Caco-2 (cell line): ENCODE results near the gene EMC1. TPM values are rescaled to one million over a fixed set of nuclear protein-coding genes. Genes with fewer than 3 reads are reported as not detected.

Experiments used
- BruUV-seq: library from RNA; stranded (reverse); fragments of 400-500 nt; replicated peaks from 2 replicates; lab custom pipeline; 2021; lab: Mats Ljungman, UMichigan
- CTCF ChIA-PET: fragments of 300-600 bp; sonication (Branson Sonifier 250); formaldehyde crosslinking; loops from one replicate; lab custom pipeline; 2022; ENCODE audit warnings: antibody characterized with exemption; lab: Charles Lee
- POLR2A ChIA-PET: fragments of 300-600 bp; sonication (Branson Sonifier 250); formaldehyde crosslinking; loops from one replicate; lab custom pipeline; 2022; ENCODE audit warnings: antibody characterized with exemption; lab: Charles Lee
- DNase-seq, 2 experiments: peaks; one replicate each; pipeline versions ENCODE4 v3.0.0 to v3.0.0-alpha.2; 2020 to 2022
- H3K27me3 ChIP-seq: replicated peaks from 2 replicates; pipeline ENCODE4 v1.6.0; 2011; ENCODE audit warnings: low read length; ENCODE audit not compliant: control insufficient read depth, insufficient read depth
- H3K36me3 ChIP-seq: 2 replicates; pipeline ENCODE4 v1.5.1; 2011; ENCODE audit warnings: low read length; ENCODE audit not compliant: control insufficient read depth, insufficient read depth
- H3K4me1 ChIP-seq: fragments of 250-450 bp; sonication (Bioruptor Pico); 2 replicates; pipeline ENCODE4 v1.5.1; 2020; ENCODE audit warnings: mild to moderate bottlenecking
- H3K4me3 ChIP-seq: 2 replicates; pipeline ENCODE4 v1.5.1; 2011; ENCODE audit warnings: low read depth, mild to moderate bottlenecking, control low read depth, low read length
- H3K9me3 ChIP-seq: fragments of 250-450 bp; sonication (Bioruptor Pico); 2 replicates; pipeline ENCODE4 v1.5.1; 2020; ENCODE audit warnings: mild to moderate bottlenecking, moderate library complexity
- H3K27ac Mint-ChIP-seq: one replicate; pipeline ENCODE4 v1.8.0; 2022; ENCODE audit warnings: mixed read lengths; ENCODE audit not compliant: unreplicated experiment
- H3K27me3 Mint-ChIP-seq: one replicate; pipeline ENCODE4 v1.8.0; 2022; ENCODE audit warnings: mixed read lengths; ENCODE audit not compliant: insufficient read depth, unreplicated experiment
- H3K36me3 Mint-ChIP-seq: one replicate; pipeline ENCODE4 v1.8.0; 2022; ENCODE audit warnings: mild to moderate bottlenecking, mixed read lengths; ENCODE audit not compliant: insufficient read depth, unreplicated experiment
- H3K4me1 Mint-ChIP-seq: one replicate; pipeline ENCODE4 v1.8.0; 2022; ENCODE audit warnings: low read depth, mixed read lengths; ENCODE audit not compliant: unreplicated experiment
- H3K4me3 Mint-ChIP-seq: one replicate; pipeline ENCODE4 v1.8.0; 2022; ENCODE audit warnings: mild to moderate bottlenecking, moderate library complexity, mixed read lengths; ENCODE audit not compliant: unreplicated experiment
- H3K9me3 Mint-ChIP-seq: one replicate; pipeline ENCODE4 v1.8.0; 2022; ENCODE audit warnings: mixed read lengths; ENCODE audit not compliant: unreplicated experiment
- CTCF ChIP-seq, 2 experiments: fragments of 200-600 bp in 1 of 2; IDR thresholded peaks; 1 replicate in 1 of 2; 2 replicates in 1 of 2; pipeline versions ENCODE4 v1.5.1 to v1.8.0; 2011 to 2022; ENCODE audit warnings: antibody characterized with exemption in 1 of 2, control low read depth in 1 of 2, inconsistent platforms in 1 of 2, low read depth in 1 of 2, low read length in 1 of 2, mild to moderate bottlenecking in 1 of 2, moderate library complexity in 1 of 2; ENCODE audit not compliant: insufficient read depth in 1 of 2, severe bottlenecking in 1 of 2, unreplicated experiment in 1 of 2
- intact Hi-C: fragments of 100-400 bp; cut with micrococcal nuclease; formaldehyde crosslinking; loops from one replicate; pipeline ENCODE4 v1.10.0; 2022; ENCODE audit not compliant: unreplicated experiment
- total RNA-seq: library from RNA; stranded (reverse); gene quantifications from 2 replicates; pipeline ENCODE4 v1.2.3, GENCODE V29; 2022

EMC1 gene
- total RNA-seq, 1 experiment from 2014 or later: 51.5 TPM

GRCh38 chr1:19169642-19170041 is 81.7 kb downstream of the EMC1 start:
- Mint-ChIP-seq H3K27ac (no peak overlapping the region), H3K4me3 (no peak overlapping the region), H3K27me3 (no peaks in the 10 kb centered on the region), H3K36me3 (peaks cover 100% of the 10 kb centered on the region), H3K4me1 (peaks cover 5% of the 10 kb centered on the region), H3K9me3 (no peaks in the 10 kb centered on the region)
- intact Hi-C loops: no loop called here
- POLR2A ChIA-PET: interaction anchor here (0.6 kb wide), 1 partner anchor 52 kb away, joined by 3 read pairs; no protein-coding TSS in a partner anchor
- Histone ChIP-seq H3K4me3 (no peak overlapping the region), H3K36me3 (peaks cover 1% of the 10 kb centered on the region; the same call in 1 of the 2 replicates), H3K9me3 (no peaks in the 10 kb centered on the region), H3K27me3 (no peaks in the 10 kb centered on the region), H3K4me1 (no peaks in the 10 kb centered on the region; the same call in 1 of the 2 replicates)
- no peak for DNase-seq
- CTCF ChIA-PET: no interaction called here
- TF ChIP-seq CTCF (IDR thresholded peaks at IDR 0.05; ENCODE audit: insufficient read depth in 1 of 2, low read depth in 1 of 2, low read length in 1 of 2, severe bottlenecking in 1 of 2, unreplicated experiment in 1 of 2): no peak
- BruUV-seq: no TSS peak

GRCh38 chr1:19167140-19167539 is 84.2 kb downstream of the EMC1 start:
- H3K27ac Mint-ChIP-seq: no peak overlapping the region
- Histone ChIP-seq H3K27me3 (no peaks in the 10 kb centered on the region), H3K4me3 (no peak overlapping the region), H3K36me3 (peaks cover 1% of the 10 kb centered on the region; the same call in 1 of the 2 replicates), H3K4me1 (peaks cover 6% of the 10 kb centered on the region), H3K9me3 (no peaks in the 10 kb centered on the region)
- H3K9me3 Mint-ChIP-seq: no peaks in the 10 kb centered on the region
- no peaks in the 10 kb centered on the region for H3K27me3 Mint-ChIP-seq
- intact Hi-C loops: no loop called here
- TF ChIP-seq CTCF (IDR thresholded peaks at IDR 0.05; ENCODE audit: insufficient read depth in 1 of 2, low read depth in 1 of 2, low read length in 1 of 2, severe bottlenecking in 1 of 2, unreplicated experiment in 1 of 2): no peak
- no peak overlapping the region for H3K4me3 Mint-ChIP-seq
- DNase-seq: no peak
- peaks cover 100% of the 10 kb centered on the region for H3K36me3 Mint-ChIP-seq
- POLR2A ChIA-PET: no interaction called here
- peaks cover 7% of the 10 kb centered on the region for H3K4me1 Mint-ChIP-seq
- CTCF ChIA-PET: no interaction called here
- BruUV-seq: no TSS peak

- no TSS peak for BruUV-seq
- no peaks in the 10 kb centered on the region for H3K9me3 Mint-ChIP-seq
- no peak for TF ChIP-seq CTCF (IDR thresholded peaks at IDR 0.05; ENCODE audit: insufficient read depth in 1 of 2, low read depth in 1 of 2, low read length in 1 of 2, severe bottlenecking in 1 of 2, unreplicated experiment in 1 of 2)
- no peaks in the 10 kb centered on the region for H3K9me3 ChIP-seq
- H3K27ac Mint-ChIP-seq: no peak overlapping the region
- intact Hi-C loops: no loop called here
- no peak overlapping the region for H3K4me3 Mint-ChIP-seq
- no peak overlapping the region for H3K4me3 ChIP-seq
- H3K4me1 Mint-ChIP-seq: peaks cover 7% of the 10 kb centered on the region
- DNase-seq: no peak
- H3K36me3 ChIP-seq: peaks cover 1% of the 10 kb centered on the region; the same call in 1 of the 2 replicates
- ChIA-PET POLR2A (interaction anchor here (0.6 to 1.0 kb wide), 2 partner anchors 13 to 39 kb away, joined by 3 to 9 read pairs; no protein-coding TSS in a partner anchor), CTCF (no interaction called here)
- no peaks in the 10 kb centered on the region for H3K27me3 ChIP-seq
- peaks cover 6% of the 10 kb centered on the region for H3K4me1 ChIP-seq
- peaks cover 100% of the 10 kb centered on the region for H3K36me3 Mint-ChIP-seq
- H3K27me3 Mint-ChIP-seq: no peaks in the 10 kb centered on the region
Measured at GRCh38 chr1:19166066-19166465, 85.3 kb downstream of the EMC1 start.

Other genes starting within 250 kb of the EMC1 start
- gene UBR4, start 41.3 kb downstream of the EMC1 start, total RNA-seq: 317 and 318 TPM in 2 replicates
- 52.6 TPM in 2 replicates for gene MRTO4, start 281 bp upstream of the EMC1 start, total RNA-seq
- gene AKR7A3, start 37.2 kb upstream of the EMC1 start, total RNA-seq: 2.4 and 2.8 TPM in 2 replicates
- gene AKR7A2, start 60.6 kb upstream of the EMC1 start, total RNA-seq: 55.4 and 56.7 TPM in 2 replicates
- gene SLC66A1, start 60.8 kb upstream of the EMC1 start, total RNA-seq: 22.0 and 24.0 TPM in 2 replicates
- gene CAPZB, start 234.0 kb upstream of the EMC1 start, total RNA-seq: 205 and 223 TPM in 2 replicates